ENCODE results near the gene MLN. TPM values are rescaled to one million over a fixed set of nuclear protein-coding genes. Genes with fewer than 3 reads are reported as not detected.

The MLN gene
- polyA plus RNA-seq, 1 donor from 2014 or later = not detected

DNA sequence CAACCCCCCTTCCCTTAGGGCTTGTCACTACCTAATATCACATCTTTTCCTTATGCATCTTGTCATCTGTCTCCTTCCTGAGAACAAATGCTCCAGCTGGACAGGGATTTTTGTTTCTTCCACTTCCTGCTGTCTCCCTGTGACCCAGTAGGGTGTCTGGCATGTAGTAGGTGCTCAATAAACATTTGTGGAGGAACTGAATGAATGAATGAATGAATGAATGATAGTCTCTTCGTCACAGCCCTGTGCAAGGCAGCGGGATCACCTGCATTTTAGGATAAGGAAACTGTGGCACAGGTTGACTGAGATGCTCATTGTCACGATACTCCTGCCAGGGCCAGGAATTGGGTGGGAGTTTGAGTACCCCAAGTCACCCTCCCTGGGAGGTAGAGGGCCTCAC lies 29.0 kb downstream of the MLN start:
- no peaks in the 10 kb centered on the region for H3K27me3 ChIP-seq (ENCODE audit: insufficient read depth, low read depth, low read length)
- H3K4me3 ChIP-seq (ENCODE audit: low read length) = no peak overlapping the region
- H3K27ac ChIP-seq (ENCODE audit: low read length) = no peak overlapping the region
- no peaks in the 10 kb centered on the region for H4K20me1 ChIP-seq (ENCODE audit: insufficient read depth)
- peaks cover 5% of the 10 kb centered on the region for H3F3A ChIP-seq (ENCODE audit: insufficient read depth, low read length, poor library complexity, severe bottlenecking)
- H3K4me2 ChIP-seq (ENCODE audit: low read length) = no peak overlapping the region
- TF ChIP-seq RAD21 (conservative IDR thresholded peaks at IDR 0.05) = no peak
- no peak for TF ChIP-seq MXI1 (conservative IDR thresholded peaks at IDR 0.05; ENCODE audit: poor library complexity, severe bottlenecking)
- no peak for TF ChIP-seq POLR2AphosphoS5 (IDR thresholded peaks at IDR 0.05)
- peaks cover 18% of the 10 kb centered on the region for H3K36me3 ChIP-seq (ENCODE audit: insufficient read depth, low read length)
- H3K79me2 ChIP-seq (replicated peaks; ENCODE audit: insufficient read depth, low read length) = no peaks in the 10 kb centered on the region
- H3K9me2 ChIP-seq (ENCODE audit: insufficient read depth, low read length) = no peaks in the 10 kb centered on the region
- no peaks in the 10 kb centered on the region for H3K9me3 ChIP-seq (ENCODE audit: low read length)
- H3K9ac ChIP-seq (ENCODE audit: low read length) = no peak overlapping the region
- H2AFZ ChIP-seq (ENCODE audit: low read depth, low read length) = no peak overlapping the region

DNA sequence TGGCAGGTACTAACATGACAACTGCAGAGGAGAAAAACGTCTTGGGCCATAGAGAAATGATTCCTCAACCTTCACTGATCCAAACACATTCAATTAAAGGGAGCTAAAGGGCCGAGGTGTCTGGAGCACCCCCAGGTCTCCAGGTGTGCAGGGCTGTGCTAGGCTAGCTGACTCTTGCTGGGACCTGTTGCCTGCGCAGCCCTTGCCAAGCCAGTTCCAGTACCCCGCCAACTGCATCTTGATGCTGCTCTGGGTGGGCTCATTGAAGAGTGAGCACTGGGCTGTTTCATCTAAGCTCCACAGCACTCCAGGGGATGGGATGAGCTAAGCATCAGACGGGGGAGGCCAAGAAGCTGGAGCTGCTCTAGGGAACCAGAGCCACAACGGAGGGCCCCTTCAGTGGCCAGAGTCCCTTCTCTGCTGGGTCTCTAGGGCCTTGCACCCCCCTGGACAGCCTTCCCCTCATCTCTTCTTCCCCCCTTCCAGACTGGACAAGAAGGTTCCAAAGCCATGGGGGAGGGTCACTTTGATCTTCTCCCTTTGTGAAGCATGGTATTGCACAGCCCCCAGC lies 30.8 kb downstream of the MLN start:
- TF ChIP-seq TAF1 (IDR thresholded peaks at IDR 0.05; ENCODE audit: low read depth) (no peak), POLR2AphosphoS5 (IDR thresholded peaks at IDR 0.05) (no peak)
- Histone ChIP-seq H4K20me1 (ENCODE audit: insufficient read depth) (no peaks in the 10 kb centered on the region), H3K4me2 (ENCODE audit: low read length) (no peak overlapping the region), H3K9me3 (ENCODE audit: low read length) (no peaks in the 10 kb centered on the region), H3K27me3 (ENCODE audit: insufficient read depth, low read depth, low read length) (no peaks in the 10 kb centered on the region), H3F3A (ENCODE audit: insufficient read depth, low read length, poor library complexity, severe bottlenecking) (peaks cover 3% of the 10 kb centered on the region), H3K79me2 (replicated peaks; ENCODE audit: insufficient read depth, low read length) (no peaks in the 10 kb centered on the region), H3K4me3 (ENCODE audit: low read length) (no peak overlapping the region), H3K9me2 (ENCODE audit: insufficient read depth, low read length) (no peaks in the 10 kb centered on the region), H3K27ac (ENCODE audit: low read length) (no peak overlapping the region), H3K9ac (ENCODE audit: low read length) (no peak overlapping the region), H3K36me3 (ENCODE audit: insufficient read depth, low read length) (peaks cover 18% of the 10 kb centered on the region), H2AFZ (ENCODE audit: low read depth, low read length) (no peak overlapping the region)

DNA sequence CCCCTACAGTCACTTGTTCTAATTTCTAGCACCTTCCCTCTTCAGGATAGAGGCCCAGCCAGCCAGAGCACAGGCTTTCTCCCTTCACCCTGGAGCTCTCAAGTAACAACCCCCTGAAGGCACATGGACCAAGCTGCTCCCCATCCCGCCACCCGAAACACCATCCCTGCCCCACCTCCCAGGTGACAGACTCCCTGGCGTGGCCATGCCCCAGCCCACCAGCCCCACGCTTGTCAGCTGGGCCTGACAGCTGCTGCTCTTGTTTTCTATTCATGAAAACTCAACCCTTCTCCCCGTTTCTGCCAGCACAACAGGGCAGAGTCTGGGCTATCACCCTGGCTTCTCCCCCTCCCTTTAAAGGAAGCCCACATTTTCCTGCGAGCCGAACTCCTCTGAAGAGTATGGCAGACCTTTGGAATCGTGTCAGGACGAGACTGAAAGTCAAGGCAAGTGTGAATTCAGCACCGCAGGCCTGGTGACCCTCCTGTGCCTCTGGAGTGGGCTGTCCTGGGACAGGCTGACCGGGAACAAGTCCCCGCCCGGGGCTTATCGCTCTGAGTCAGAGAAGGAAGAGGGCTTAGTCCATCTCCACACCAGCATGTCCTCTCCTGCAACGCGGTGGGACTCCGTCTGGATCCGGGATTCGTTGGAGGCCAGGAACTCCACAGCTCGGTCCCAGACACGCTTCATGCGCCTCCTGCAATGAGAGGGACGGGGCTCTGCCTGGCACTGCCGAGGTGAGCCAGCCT lies 31.5 kb downstream of the MLN start:
- H3K4me3 ChIP-seq (ENCODE audit: low read length) = no peak overlapping the region
- no peaks in the 10 kb centered on the region for H3K9me3 ChIP-seq (ENCODE audit: low read length)
- H3F3A ChIP-seq (ENCODE audit: insufficient read depth, low read length, poor library complexity, severe bottlenecking) = peaks cover 3% of the 10 kb centered on the region
- H3K79me2 ChIP-seq (replicated peaks; ENCODE audit: insufficient read depth, low read length) = no peaks in the 10 kb centered on the region
- no peaks in the 10 kb centered on the region for H3K27me3 ChIP-seq (ENCODE audit: insufficient read depth, low read depth, low read length)
- no peak overlapping the region for H2AFZ ChIP-seq (ENCODE audit: low read depth, low read length)
- H4K20me1 ChIP-seq (ENCODE audit: insufficient read depth) = no peaks in the 10 kb centered on the region
- H3K9me2 ChIP-seq (ENCODE audit: insufficient read depth, low read length) = no peaks in the 10 kb centered on the region
- no peak overlapping the region for H3K27ac ChIP-seq (ENCODE audit: low read length)
- peaks cover 18% of the 10 kb centered on the region for H3K36me3 ChIP-seq (ENCODE audit: insufficient read depth, low read length)
- no peak overlapping the region for H3K9ac ChIP-seq (ENCODE audit: low read length)
- TF ChIP-seq SMC3 (conservative IDR thresholded peaks at IDR 0.05; ENCODE audit: poor library complexity) (no peak), POLR2AphosphoS5 (IDR thresholded peaks at IDR 0.05) (no peak), EP300 (conservative IDR thresholded peaks at IDR 0.05; ENCODE audit: poor library complexity, severe bottlenecking) (no peak), TAF1 (IDR thresholded peaks at IDR 0.05; ENCODE audit: low read depth) (no peak), MXI1 (conservative IDR thresholded peaks at IDR 0.05; ENCODE audit: poor library complexity, severe bottlenecking) (no peak), RAD21 (conservative IDR thresholded peaks at IDR 0.05) (no peak), EZH2 (IDR thresholded peaks at IDR 0.05; ENCODE audit: borderline replicate concordance, insufficient read depth, low read length, poor library complexity, severe bottlenecking) (no peak)
- TF ChIP-seq, protein P1, sequence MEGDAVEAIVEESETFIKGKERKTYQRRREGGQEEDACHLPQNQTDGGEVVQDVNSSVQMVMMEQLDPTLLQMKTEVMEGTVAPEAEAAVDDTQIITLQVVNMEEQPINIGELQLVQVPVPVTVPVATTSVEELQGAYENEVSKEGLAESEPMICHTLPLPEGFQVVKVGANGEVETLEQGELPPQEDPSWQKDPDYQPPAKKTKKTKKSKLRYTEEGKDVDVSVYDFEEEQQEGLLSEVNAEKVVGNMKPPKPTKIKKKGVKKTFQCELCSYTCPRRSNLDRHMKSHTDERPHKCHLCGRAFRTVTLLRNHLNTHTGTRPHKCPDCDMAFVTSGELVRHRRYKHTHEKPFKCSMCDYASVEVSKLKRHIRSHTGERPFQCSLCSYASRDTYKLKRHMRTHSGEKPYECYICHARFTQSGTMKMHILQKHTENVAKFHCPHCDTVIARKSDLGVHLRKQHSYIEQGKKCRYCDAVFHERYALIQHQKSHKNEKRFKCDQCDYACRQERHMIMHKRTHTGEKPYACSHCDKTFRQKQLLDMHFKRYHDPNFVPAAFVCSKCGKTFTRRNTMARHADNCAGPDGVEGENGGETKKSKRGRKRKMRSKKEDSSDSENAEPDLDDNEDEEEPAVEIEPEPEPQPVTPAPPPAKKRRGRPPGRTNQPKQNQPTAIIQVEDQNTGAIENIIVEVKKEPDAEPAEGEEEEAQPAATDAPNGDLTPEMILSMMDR (IDR thresholded peaks at IDR 0.05; ENCODE audit: poor library complexity, severe bottlenecking) = no peak
- TF ChIP-seq, protein P2, sequence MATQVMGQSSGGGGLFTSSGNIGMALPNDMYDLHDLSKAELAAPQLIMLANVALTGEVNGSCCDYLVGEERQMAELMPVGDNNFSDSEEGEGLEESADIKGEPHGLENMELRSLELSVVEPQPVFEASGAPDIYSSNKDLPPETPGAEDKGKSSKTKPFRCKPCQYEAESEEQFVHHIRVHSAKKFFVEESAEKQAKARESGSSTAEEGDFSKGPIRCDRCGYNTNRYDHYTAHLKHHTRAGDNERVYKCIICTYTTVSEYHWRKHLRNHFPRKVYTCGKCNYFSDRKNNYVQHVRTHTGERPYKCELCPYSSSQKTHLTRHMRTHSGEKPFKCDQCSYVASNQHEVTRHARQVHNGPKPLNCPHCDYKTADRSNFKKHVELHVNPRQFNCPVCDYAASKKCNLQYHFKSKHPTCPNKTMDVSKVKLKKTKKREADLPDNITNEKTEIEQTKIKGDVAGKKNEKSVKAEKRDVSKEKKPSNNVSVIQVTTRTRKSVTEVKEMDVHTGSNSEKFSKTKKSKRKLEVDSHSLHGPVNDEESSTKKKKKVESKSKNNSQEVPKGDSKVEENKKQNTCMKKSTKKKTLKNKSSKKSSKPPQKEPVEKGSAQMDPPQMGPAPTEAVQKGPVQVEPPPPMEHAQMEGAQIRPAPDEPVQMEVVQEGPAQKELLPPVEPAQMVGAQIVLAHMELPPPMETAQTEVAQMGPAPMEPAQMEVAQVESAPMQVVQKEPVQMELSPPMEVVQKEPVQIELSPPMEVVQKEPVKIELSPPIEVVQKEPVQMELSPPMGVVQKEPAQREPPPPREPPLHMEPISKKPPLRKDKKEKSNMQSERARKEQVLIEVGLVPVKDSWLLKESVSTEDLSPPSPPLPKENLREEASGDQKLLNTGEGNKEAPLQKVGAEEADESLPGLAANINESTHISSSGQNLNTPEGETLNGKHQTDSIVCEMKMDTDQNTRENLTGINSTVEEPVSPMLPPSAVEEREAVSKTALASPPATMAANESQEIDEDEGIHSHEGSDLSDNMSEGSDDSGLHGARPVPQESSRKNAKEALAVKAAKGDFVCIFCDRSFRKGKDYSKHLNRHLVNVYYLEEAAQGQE (IDR thresholded peaks at IDR 0.05; ENCODE audit: borderline replicate concordance) = no peak
- no peak overlapping the region for H3K4me2 ChIP-seq (ENCODE audit: low read length)

All from neural cell (in vitro differentiated cells).